ENCODE measurements around the gene LZTS2. TPM values are rescaled to one million over a fixed set of nuclear protein-coding genes. Genes with fewer than 3 reads are reported as not detected.

The LZTS2 gene
- total and polyA plus RNA-seq, 2 of the 8 experiments (the other 6 are each of a cell fraction or from before 2014, with no cell fraction given) = 75.7 to 99.5 TPM

GRCh38 chr10:101015582-101015973 lies 16.0 kb downstream of the LZTS2 start:
- Histone ChIP-seq H4K20me1 (replicated peaks in 1 of 2; ENCODE audit: control insufficient read depth in 1 of 2, insufficient read depth in 2 of 2, low read length in 2 of 2) (no peaks in the 10 kb centered on the region), H3K4me1 (replicated peaks in 1 of 4; ENCODE audit: control insufficient read depth in 3 of 4, insufficient read depth in 4 of 4, low read length in 3 of 4) (peaks cover 0 to 18% (median 11%) of the 10 kb centered on the region in 4 experiments; a peak in 5 of 7 replicates), H2AK5ac (ENCODE audit: low read depth, low read length) (no peak overlapping the region), H3K27ac (ENCODE audit: low read depth, low read length) (no peak overlapping the region), H2BK120ac (replicated peaks; ENCODE audit: low read depth, low read length) (no peak overlapping the region), H3K79me2 (ENCODE audit: control insufficient read depth in 1 of 2, insufficient read depth in 2 of 2, low read length in 2 of 2) (no peaks in the 10 kb centered on the region), H3K56ac (replicated peaks; ENCODE audit: insufficient read length, low read depth, low read length) (no peak overlapping the region), H2AFZ (ENCODE audit: low read length) (no peak overlapping the region), H3K14ac (ENCODE audit: insufficient read length) (no peak overlapping the region), H2BK5ac (ENCODE audit: low read depth, low read length) (no peak overlapping the region), H3K4me3 (ENCODE audit: extremely low read depth in 1 of 4, insufficient read depth in 2 of 4, low read depth in 3 of 4, low read length in 4 of 4) (no peak overlapping the region), H3K18ac (ENCODE audit: extremely low read depth, low read length) (no peak overlapping the region), H4K5ac (ENCODE audit: insufficient read length, low read depth, low read length) (no peak overlapping the region), H2BK20ac (ENCODE audit: low read length) (no peak overlapping the region), H3K9me3 (ENCODE audit: insufficient read depth in 2 of 2, low read depth in 1 of 2, low read length in 1 of 2) (no peaks in the 10 kb centered on the region), H4K8ac (ENCODE audit: extremely low read depth, insufficient read depth, low read length) (no peak overlapping the region), H3K4ac (replicated peaks; ENCODE audit: insufficient read length, low read depth, low read length) (no peak overlapping the region), H2BK12ac (ENCODE audit: low read depth, low read length) (no peak overlapping the region), H3K23ac (ENCODE audit: insufficient read length) (no peak overlapping the region), H3K27me3 (replicated peaks in 1 of 4; ENCODE audit: control insufficient read depth in 3 of 4, extremely low read depth in 1 of 4, insufficient read depth in 3 of 4, low read length in 3 of 4) (peaks cover 14 to 41% (median 32%) of the 10 kb centered on the region in 4 experiments), H3K79me1 (ENCODE audit: low read depth, low read length) (no peaks in the 10 kb centered on the region), H3K9ac (replicated peaks in 1 of 4; ENCODE audit: extremely low read depth in 1 of 4, low read depth in 3 of 4, low read length in 3 of 4) (no peak overlapping the region), H3K36me3 (ENCODE audit: control insufficient read depth in 2 of 4, insufficient read depth in 4 of 4, low read length in 3 of 4) (no peaks in the 10 kb centered on the region), H4K91ac (replicated peaks; ENCODE audit: insufficient read length, low read length) (no peak overlapping the region), H3K4me2 (ENCODE audit: insufficient read depth in 1 of 2, low read depth in 2 of 2, low read length in 2 of 2) (no peak overlapping the region), H3K23me2 (ENCODE audit: low read depth, low read length) (peaks cover 11% of the 10 kb centered on the region; the same call in 1 of the 2 replicates), H2BK15ac (ENCODE audit: low read length) (no peak overlapping the region)
- DNase-seq (ENCODE audit: low read depth in 1 of 2, low spot score in 2 of 2) = no peak
- ChIA-PET CTCF (ENCODE audit: partially characterized antibody) (interaction anchor here (0.5 to 7.2 kb wide), 24 partner anchors 12 to 1634 kb away, joined by 3 to 464 read pairs (median 8); partner anchors contain the start of genes KAZALD1, LZTS2, MRPL43 and PDZD7), POLR2A (ENCODE audit: partially characterized antibody) (interaction anchor here (1.4 to 6.5 kb wide), 6 partner anchors 9 to 49 kb away, joined by 3 to 81 read pairs (median 8); partner anchors contain the start of genes LZTS2, MRPL43 and TWNK)
- WGBS, 2 experiments (ENCODE audit: extremely low coverage in 1 of 2, insufficient coverage in 1 of 2, insufficient read length in 1 of 2, insufficient replicate concordance in 2 of 2, low coverage in 1 of 2, low lambda C conversion rate in 2 of 2, missing lambda C conversion rate in 1 of 2) = 76% methylated on average over 8 of the region's 8 CpGs; no CpG with 5 or more reads in 1 of the 2 experiments
- no peak for FAIRE-seq
- TF ChIP-seq MAFK (IDR thresholded peaks at IDR 0.05; ENCODE audit: low read depth, low read length) = no peak
- TF ChIP-seq ATF3 (IDR thresholded peaks at IDR 0.05; ENCODE audit: insufficient read depth, low read depth, low read length) = no peak
- no peak for TF ChIP-seq SIN3A (conservative IDR thresholded peaks at IDR 0.05 in 1 of 2, IDR thresholded peaks at IDR 0.05 in 1 of 2; ENCODE audit: low read depth in 1 of 2, low read length in 2 of 2)
